Fibroblast of lung (primary cell): ENCODE data around the gene UTY.

Experiments
- CTCF ChIP-seq, 2 donors: IDR thresholded peaks in 1 of 2; conservative IDR thresholded peaks in 1 of 2; 1 replicate in 1 of 2; 2 replicates in 1 of 2; pipeline ENCODE4 v1.5.1; 2011 to 2012; ENCODE audit warnings: low read length in 2 of 2, control low read depth in 1 of 2, inconsistent platforms in 1 of 2, low read depth in 1 of 2, mild to moderate bottlenecking in 1 of 2
- EZH2 ChIP-seq: IDR thresholded peaks from 2 replicates; pipeline ENCODE4 v1.5.1; 2012; ENCODE audit warnings: low read length, control low read depth, mild to moderate bottlenecking; ENCODE audit errors: missing control alignments

- TF ChIP-seq CTCF (conservative IDR thresholded peaks at IDR 0.05 in 1 of 2, IDR thresholded peaks at IDR 0.05 in 1 of 2; ENCODE audit: low read depth in 1 of 2, low read length in 2 of 2) = no peak
- TF ChIP-seq EZH2 = no peak
These were observed 200.3 kb downstream of the UTY start for GRCh38 chrY:13279561-13279960.
